Testis (tissue), 3 donors: ENCODE measurements around the gene CDC42BPB. TPM values are rescaled to one million over a fixed set of nuclear protein-coding genes. Genes with fewer than 3 reads are reported as not detected.

Source experiments
- DNase-seq: peaks from one replicate; pipeline ENCODE4 v3.0.0-alpha.2; 2019
- H3K27ac ChIP-seq, 2 donors: fragments of 200-600 bp; sonication (generic); one replicate each; pipeline ENCODE4 v1.5.1; 2019
- H3K27me3 ChIP-seq: fragments of 200-600 bp; sonication (generic); one replicate; pipeline ENCODE4 v1.5.1; 2019
- H3K36me3 ChIP-seq: fragments of 200-600 bp; sonication (generic); one replicate; pipeline ENCODE4 v1.5.1; 2017; ENCODE audit warnings: low read depth; ENCODE audit errors: missing control alignments
- H3K4me1 ChIP-seq: fragments of 200-600 bp; sonication (generic); one replicate; pipeline ENCODE4 v1.5.1; 2019
- H3K4me3 ChIP-seq, 2 donors: fragments of 200-600 bp; sonication (generic); one replicate each; pipeline ENCODE4 v1.5.1; 2017 to 2019
- H3K9me3 ChIP-seq: fragments of 200-600 bp; sonication (generic); one replicate; pipeline ENCODE4 v1.5.1; 2017
- POLR2A ChIP-seq: fragments of 450-650 bp; IDR thresholded peaks from one replicate; pipeline ENCODE4 v1.6.1; 2017; ENCODE audit warnings: antibody characterized with exemption, mild to moderate bottlenecking, moderate library complexity
- WGBS, 2 donors: methylation state at CpG; one replicate each; pipeline ENCODE4 v1.1.5; 2018; 5-methylcytosine and 5-hydroxymethylcytosine counted together
- intact Hi-C: fragments of 100-400 bp; cut with DNase I; formaldehyde crosslinking; loops from one replicate; pipeline ENCODE4 v1.15.1; 2023; ENCODE audit warnings: low total_unique reads
- polyA plus RNA-seq: library from polyadenylated mRNA; stranded (reverse); fragments of 350-450 nt; fragmentation: Illumina TruSeq; extraction: RNeasy Lipid Tissue Mini Kit (QIAGEN cat#74804); gene quantifications from one replicate; pipeline ENCODE4 v1.2.3, GENCODE V29; 2014; ENCODE audit warnings: low read depth, low replicate concordance; ENCODE audit not compliant: insufficient read depth
- total RNA-seq, 2 donors: library from RNA; depleted of rRNA; stranded (reverse); fragments of >200 nt; gene quantifications; one replicate each; pipeline ENCODE4 v1.2.3, GENCODE V29; 2016
- TF ChIP-seq, protein P1 (sequence below), 3 experiments: fragments of 450-650 bp in 2 of 3; fragments of 200-600 bp in 1 of 3; sonication (generic) in 1 of 3; IDR thresholded peaks; one replicate each; pipeline ENCODE4 v1.5.1; 2016 to 2019; ENCODE audit warnings: antibody characterized with exemption in 3 of 3, mild to moderate bottlenecking in 2 of 3, moderate library complexity in 1 of 3

CDC42BPB gene
- total and polyA plus RNA-seq, 3 donors from 2014 or later = 90.3 to 216 (median 201) TPM

DNA sequence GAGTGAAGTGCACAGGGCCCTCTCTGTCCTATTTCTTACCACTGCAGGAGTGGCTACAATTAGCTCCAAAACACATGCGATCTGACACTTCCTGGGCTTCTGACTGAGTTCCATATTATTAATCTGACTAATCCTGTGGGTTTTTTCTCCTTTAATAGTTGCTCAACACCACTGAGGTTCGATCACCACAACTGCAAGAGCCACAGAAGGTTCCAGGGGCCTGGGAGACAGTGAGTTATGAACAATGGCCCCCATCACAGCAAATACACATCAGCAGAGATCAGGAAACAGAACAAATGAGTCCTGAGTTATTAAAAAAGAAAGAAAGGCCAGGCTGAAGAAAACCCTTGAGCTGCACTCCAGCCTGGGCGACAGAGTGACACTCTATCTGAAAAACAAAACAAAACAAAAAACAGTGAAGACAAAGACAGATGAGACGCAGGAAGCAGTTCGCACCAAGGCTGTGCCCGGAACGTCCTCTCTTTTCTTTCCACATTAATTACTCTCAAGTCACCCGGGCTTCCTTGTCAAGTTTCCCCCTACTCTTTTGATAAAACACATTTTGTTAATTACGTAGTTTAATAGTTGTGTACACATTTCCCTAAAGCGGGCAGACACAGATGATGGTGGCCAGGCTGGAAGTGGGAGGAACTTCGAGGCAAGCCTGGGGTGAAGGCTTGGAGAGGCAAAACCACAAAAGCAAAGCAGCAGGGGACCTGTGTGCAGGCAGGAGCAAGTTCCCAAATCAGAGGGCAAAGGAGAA lies 42.7 kb downstream of the CDC42BPB start:
- no peak overlapping the region for H3K27ac ChIP-seq
- DNase-seq = no peak
- no peak overlapping the region for H3K4me3 ChIP-seq
- no peaks in the 10 kb centered on the region for H3K27me3 ChIP-seq
- no peaks in the 10 kb centered on the region for H3K9me3 ChIP-seq
- intact Hi-C loops = no loop called here
- TF ChIP-seq, protein P1, sequence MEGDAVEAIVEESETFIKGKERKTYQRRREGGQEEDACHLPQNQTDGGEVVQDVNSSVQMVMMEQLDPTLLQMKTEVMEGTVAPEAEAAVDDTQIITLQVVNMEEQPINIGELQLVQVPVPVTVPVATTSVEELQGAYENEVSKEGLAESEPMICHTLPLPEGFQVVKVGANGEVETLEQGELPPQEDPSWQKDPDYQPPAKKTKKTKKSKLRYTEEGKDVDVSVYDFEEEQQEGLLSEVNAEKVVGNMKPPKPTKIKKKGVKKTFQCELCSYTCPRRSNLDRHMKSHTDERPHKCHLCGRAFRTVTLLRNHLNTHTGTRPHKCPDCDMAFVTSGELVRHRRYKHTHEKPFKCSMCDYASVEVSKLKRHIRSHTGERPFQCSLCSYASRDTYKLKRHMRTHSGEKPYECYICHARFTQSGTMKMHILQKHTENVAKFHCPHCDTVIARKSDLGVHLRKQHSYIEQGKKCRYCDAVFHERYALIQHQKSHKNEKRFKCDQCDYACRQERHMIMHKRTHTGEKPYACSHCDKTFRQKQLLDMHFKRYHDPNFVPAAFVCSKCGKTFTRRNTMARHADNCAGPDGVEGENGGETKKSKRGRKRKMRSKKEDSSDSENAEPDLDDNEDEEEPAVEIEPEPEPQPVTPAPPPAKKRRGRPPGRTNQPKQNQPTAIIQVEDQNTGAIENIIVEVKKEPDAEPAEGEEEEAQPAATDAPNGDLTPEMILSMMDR (IDR thresholded peaks at IDR 0.05) = no peak
- no peak for TF ChIP-seq POLR2A
- peaks cover 52% of the 10 kb centered on the region for H3K4me1 ChIP-seq
- WGBS, 2 donors = 40 to 49% methylated on average over 11 of the region's 11 CpGs
- no peaks in the 10 kb centered on the region for H3K36me3 ChIP-seq

DNA sequence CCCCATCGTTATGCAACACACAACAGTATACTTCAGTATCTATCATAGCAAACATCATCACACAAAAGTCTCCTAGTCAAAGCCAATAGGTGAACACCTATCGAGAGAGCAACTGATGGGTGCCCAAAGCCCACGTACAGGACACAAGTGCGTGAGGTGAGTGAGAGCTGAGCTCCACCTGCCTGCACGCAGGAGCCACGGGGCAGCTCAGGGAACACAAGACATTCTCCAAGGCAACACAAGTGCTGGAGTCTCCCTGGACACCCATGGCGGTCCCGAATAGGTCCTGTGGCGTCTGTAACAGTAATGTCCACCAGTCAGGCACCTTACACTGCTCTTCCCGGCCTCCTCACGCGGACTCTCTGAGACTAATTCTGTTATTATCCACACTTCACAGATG lies 44.3 kb downstream of the CDC42BPB start:
- 91 to 95% methylated on average over 12 of the region's 12 CpGs for WGBS, 2 donors
- no peak for TF ChIP-seq POLR2A
- intact Hi-C loops = no loop called here
- Histone ChIP-seq H3K27me3 (no peaks in the 10 kb centered on the region), H3K9me3 (no peaks in the 10 kb centered on the region), H3K36me3 (no peaks in the 10 kb centered on the region), H3K27ac (no peak overlapping the region), H3K4me1 (peaks cover 36% of the 10 kb centered on the region), H3K4me3 (no peak overlapping the region)
- no peak for DNase-seq

DNA sequence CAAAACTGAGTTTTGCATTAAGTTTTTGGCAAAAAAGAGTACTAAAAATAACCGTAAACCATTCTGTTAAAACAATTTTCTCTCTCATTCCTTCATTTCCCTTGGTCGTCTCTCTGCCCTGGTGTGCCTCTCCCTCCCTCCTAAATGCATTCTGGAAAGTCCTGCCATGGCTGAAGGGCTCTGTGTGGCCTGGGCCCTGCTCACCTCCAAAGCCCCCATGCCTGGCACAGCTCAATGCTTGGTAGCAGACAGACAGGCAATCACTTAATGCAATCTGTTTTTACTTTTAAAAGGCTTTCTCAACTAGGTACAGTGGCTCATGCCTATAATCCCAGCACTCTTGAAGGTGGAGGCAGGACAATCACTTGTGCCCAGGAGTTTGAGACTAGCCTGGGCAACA lies 47.8 kb downstream of the CDC42BPB start:
- no peak for TF ChIP-seq POLR2A
- TF ChIP-seq, protein P1 (IDR thresholded peaks at IDR 0.05) = no peak
- no peak for DNase-seq
- H3K36me3 ChIP-seq = no peaks in the 10 kb centered on the region
- H3K4me3 ChIP-seq = no peak overlapping the region
- no peaks in the 10 kb centered on the region for H3K9me3 ChIP-seq
- H3K4me1 ChIP-seq = peaks cover 5% of the 10 kb centered on the region
- no peak overlapping the region for H3K27ac ChIP-seq
- intact Hi-C loops = no loop called here
- 69 to 77% methylated on average over 2 of the region's 2 CpGs for WGBS, 2 donors
- H3K27me3 ChIP-seq = no peaks in the 10 kb centered on the region

DNA sequence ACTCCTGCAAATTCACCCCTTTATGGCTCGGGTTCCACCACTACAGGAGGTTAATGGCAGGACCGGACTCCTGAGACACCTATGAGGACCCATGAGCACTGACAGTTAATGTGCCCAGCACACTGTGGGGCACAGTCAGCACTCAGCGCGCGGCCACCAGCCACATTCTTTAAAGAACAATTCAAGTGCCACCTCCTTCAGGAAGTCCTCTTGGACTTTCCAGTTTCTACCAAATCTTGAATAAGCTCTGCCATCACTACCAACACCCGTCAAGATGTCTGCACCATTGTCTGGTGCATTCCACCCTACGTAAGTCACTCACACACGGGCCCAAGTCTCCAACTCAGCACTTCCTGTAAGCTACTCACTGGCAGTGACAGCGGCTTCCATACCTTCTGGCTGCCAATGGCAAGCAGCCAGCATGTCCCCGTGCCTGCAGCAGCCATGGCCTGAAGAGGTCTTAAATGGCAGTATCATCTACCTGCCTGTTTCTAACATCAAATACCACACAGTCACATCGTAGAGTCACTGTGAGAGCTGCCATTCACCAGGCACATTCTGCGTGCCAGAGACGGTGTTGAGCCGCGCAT lies 48.5 kb downstream of the CDC42BPB start:
- Histone ChIP-seq H3K4me3 (no peak overlapping the region), H3K27me3 (no peaks in the 10 kb centered on the region), H3K4me1 (no peaks in the 10 kb centered on the region), H3K36me3 (no peaks in the 10 kb centered on the region), H3K9me3 (no peaks in the 10 kb centered on the region), H3K27ac (no peak overlapping the region)
- intact Hi-C loops = no loop called here
- DNase-seq = no peak
- WGBS, 2 donors = 91% methylated on average over 13 to 15 of the region's 15 CpGs
- no peak for TF ChIP-seq POLR2A
- TF ChIP-seq, protein P1 (IDR thresholded peaks at IDR 0.05) = no peak

DNA sequence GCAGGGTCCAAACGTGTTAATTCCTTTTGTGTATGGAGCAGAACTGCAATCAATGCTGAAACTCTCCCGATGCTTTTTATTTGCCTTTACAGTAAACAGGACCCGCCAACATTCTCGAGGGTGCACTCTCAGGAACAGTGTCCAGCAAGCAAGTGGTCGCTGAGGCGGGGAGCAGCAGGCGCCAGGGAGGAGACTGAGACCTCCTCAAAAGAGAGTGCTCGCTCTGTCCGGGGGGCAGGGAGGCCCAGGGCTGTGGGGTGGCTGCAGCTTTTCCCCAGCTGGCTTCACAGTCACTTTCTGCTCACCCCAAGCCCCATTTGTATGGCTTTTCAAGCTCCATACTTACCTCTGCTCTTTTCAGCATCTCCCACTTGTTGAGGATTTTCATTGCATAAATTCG lies 49.2 kb downstream of the CDC42BPB start:
- H3K4me1 ChIP-seq = no peaks in the 10 kb centered on the region
- 89 to 90% methylated on average over 10 of the region's 10 CpGs for WGBS, 2 donors
- TF ChIP-seq POLR2A = no peak
- TF ChIP-seq, protein P1 (IDR thresholded peaks at IDR 0.05) = no peak
- no peaks in the 10 kb centered on the region for H3K36me3 ChIP-seq
- intact Hi-C loops = no loop called here
- H3K27ac ChIP-seq = no peak overlapping the region
- no peaks in the 10 kb centered on the region for H3K27me3 ChIP-seq
- H3K9me3 ChIP-seq = no peaks in the 10 kb centered on the region
- H3K4me3 ChIP-seq = no peak overlapping the region
- no peak for DNase-seq
